Fibroblast of mammary gland (primary cell): ENCODE measurements around the gene SPATS2L.
"Not testable (repeated sequence)": the region's sequence is repeated elsewhere in the genome, so short reads cannot be mapped to it uniquely, and the experiment has no call there.

Source experiments
- DNase-seq: peaks from one replicate; pipeline ENCODE4 v3.0.0-alpha.2; 2010; ENCODE audit warnings: low read depth
- H3K4me3 ChIP-seq: 2 replicates; pipeline ENCODE4 v1.5.1; 2011; ENCODE audit warnings: low read depth, mild to moderate bottlenecking, low read length, moderate library complexity; ENCODE audit not compliant: control insufficient read depth
- CTCF ChIP-seq: conservative IDR thresholded peaks from 2 replicates; pipeline ENCODE4 v1.5.1; 2011; ENCODE audit warnings: low read depth, low read length, inconsistent platforms; ENCODE audit not compliant: control insufficient read depth, insufficient read depth

Gene SPATS2L

GRCh38 chr2:200342654-200343053 lies 36.2 kb downstream of the SPATS2L start:
- no peak overlapping the region for H3K4me3 ChIP-seq
- no peak for TF ChIP-seq CTCF
- no peak for DNase-seq

GRCh38 chr2:200344202-200344601 lies 37.7 kb downstream of the SPATS2L start:
- not testable (repeated sequence) for H3K4me3 ChIP-seq, DNase-seq

GRCh38 chr2:200345975-200346374 lies 39.5 kb downstream of the SPATS2L start:
- TF ChIP-seq CTCF = no peak
- DNase-seq = no peak
- no peak overlapping the region for H3K4me3 ChIP-seq

- no peak for DNase-seq
- no peak for TF ChIP-seq CTCF
- H3K4me3 ChIP-seq = no peak overlapping the region
Measured at GRCh38 chr2:200347301-200347700, 40.8 kb downstream of the SPATS2L start.

- no peak for DNase-seq
- no peak overlapping the region for H3K4me3 ChIP-seq
- TF ChIP-seq CTCF = no peak
Measured at GRCh38 chr2:200348897-200349563, 42.5 kb downstream of the SPATS2L start.

GRCh38 chr2:200349868-200350267 lies 43.4 kb downstream of the SPATS2L start:
- DNase-seq = no peak
- TF ChIP-seq CTCF = no peak
- H3K4me3 ChIP-seq = no peak overlapping the region

- peak; percentile 41 for DNase-seq
- no peak for TF ChIP-seq CTCF
- no peak overlapping the region for H3K4me3 ChIP-seq
Measured at GRCh38 chr2:200350850-200351285, 44.4 kb downstream of the SPATS2L start.
